ENCODE measurements around the gene PCYT2. TPM values are rescaled to one million over a fixed set of nuclear protein-coding genes. Genes with fewer than 3 reads are reported as not detected.

PCYT2 gene
- total RNA-seq, 1 experiment from 2014 or later: 31.4 TPM

DNA sequence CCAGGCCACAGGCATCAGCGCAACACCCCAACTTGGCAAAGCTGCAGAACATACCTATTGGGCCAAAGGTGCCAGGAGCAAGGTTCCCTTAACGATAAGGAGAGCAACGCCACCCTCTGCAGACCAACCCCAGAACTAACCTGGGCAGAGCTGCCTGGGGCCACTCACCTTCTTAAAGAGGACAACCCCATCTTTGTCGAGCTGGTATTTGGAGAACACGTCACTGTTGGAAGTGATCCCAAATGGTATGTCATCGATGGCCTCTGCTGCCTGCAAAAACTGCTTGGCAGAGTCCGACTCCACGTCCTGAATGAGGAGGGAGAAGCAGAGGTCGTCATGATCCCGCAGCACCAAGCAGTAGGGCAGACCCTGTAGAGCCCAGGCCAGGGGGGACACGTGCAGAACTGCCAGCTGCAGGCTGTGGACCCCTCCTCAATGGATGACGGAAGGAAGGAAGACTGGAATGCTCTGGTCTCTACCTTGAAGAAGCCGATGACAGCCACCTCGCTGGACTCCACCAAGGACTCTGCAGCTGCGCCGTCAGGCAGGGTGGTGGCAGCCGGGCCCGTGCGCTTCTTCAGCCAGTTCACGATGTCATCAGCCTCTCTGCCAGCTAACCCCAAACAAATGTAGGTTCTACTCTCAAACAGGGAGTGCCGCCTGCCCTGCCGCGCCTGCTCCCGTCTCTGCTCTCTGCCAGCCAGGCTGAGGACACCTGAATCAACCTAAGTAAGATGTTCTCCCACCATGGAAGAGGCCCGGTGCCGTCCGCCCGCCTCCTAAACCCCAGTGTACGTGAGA, 56.0 kb downstream of the PCYT2 start:
- no peak for TF ChIP-seq JAZF1 (CRISPR knock-in tag; IDR thresholded peaks at IDR 0.05)
- Mint-ChIP-seq H3K36me3 (peaks cover 57% of the 10 kb centered on the region), H3K4me3 (no peak overlapping the region), H3K9me3 (no peaks in the 10 kb centered on the region), H3K4me1 (peaks cover 7% of the 10 kb centered on the region), H3K27me3 (ENCODE audit: low read depth) (no peaks in the 10 kb centered on the region), H3K27ac (no peak overlapping the region)
- ChIA-PET CTCF (interaction anchor here (0.5 to 1.5 kb wide), 12 partner anchors 12 to 167 kb away, joined by 3 to 6 read pairs (median 4); partner anchors contain the start of genes CENPX, MCRIP1 and MRPL12), POLR2A (interaction anchor here (0.6 kb wide), 1 partner anchor 129 kb away, joined by 3 read pairs; no protein-coding TSS in a partner anchor)
- DNase-seq (ENCODE audit: low spot score): no peak
- peak; percentile 66 for ATAC-seq

GRCh38 chr17:81852237-81852636, 59.0 kb downstream of the PCYT2 start:
- H3K36me3 Mint-ChIP-seq: peaks cover 47% of the 10 kb centered on the region
- no peaks in the 10 kb centered on the region for H3K27me3 Mint-ChIP-seq (ENCODE audit: low read depth)
- H3K4me1 Mint-ChIP-seq: no peaks in the 10 kb centered on the region
- TF ChIP-seq AFF4 (CRISPR knock-in tag; IDR thresholded peaks at IDR 0.05; ENCODE audit: borderline replicate concordance): no peak
- TF ChIP-seq FOXK1 (CRISPR knock-in tag; IDR thresholded peaks at IDR 0.05): no peak
- no peak for TF ChIP-seq CTCF (IDR thresholded peaks at IDR 0.05)
- no peak for TF ChIP-seq JUN (CRISPR knock-in tag; IDR thresholded peaks at IDR 0.05)
- TF ChIP-seq NFATC4 (CRISPR knock-in tag; IDR thresholded peaks at IDR 0.05): no peak
- TF ChIP-seq KAT7 (CRISPR knock-in tag; IDR thresholded peaks at IDR 0.05; ENCODE audit: borderline replicate concordance): no peak
- no peak for TF ChIP-seq ZNF425 (CRISPR knock-in tag; conservative IDR thresholded peaks at IDR 0.05)
- TF ChIP-seq, protein P1, sequence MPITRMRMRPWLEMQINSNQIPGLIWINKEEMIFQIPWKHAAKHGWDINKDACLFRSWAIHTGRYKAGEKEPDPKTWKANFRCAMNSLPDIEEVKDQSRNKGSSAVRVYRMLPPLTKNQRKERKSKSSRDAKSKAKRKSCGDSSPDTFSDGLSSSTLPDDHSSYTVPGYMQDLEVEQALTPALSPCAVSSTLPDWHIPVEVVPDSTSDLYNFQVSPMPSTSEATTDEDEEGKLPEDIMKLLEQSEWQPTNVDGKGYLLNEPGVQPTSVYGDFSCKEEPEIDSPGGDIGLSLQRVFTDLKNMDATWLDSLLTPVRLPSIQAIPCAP (CRISPR knock-in tag; IDR thresholded peaks at IDR 0.05): no peak
- TF ChIP-seq SP1 (CRISPR knock-in tag; conservative IDR thresholded peaks at IDR 0.05): no peak
- TF ChIP-seq, protein P2, sequence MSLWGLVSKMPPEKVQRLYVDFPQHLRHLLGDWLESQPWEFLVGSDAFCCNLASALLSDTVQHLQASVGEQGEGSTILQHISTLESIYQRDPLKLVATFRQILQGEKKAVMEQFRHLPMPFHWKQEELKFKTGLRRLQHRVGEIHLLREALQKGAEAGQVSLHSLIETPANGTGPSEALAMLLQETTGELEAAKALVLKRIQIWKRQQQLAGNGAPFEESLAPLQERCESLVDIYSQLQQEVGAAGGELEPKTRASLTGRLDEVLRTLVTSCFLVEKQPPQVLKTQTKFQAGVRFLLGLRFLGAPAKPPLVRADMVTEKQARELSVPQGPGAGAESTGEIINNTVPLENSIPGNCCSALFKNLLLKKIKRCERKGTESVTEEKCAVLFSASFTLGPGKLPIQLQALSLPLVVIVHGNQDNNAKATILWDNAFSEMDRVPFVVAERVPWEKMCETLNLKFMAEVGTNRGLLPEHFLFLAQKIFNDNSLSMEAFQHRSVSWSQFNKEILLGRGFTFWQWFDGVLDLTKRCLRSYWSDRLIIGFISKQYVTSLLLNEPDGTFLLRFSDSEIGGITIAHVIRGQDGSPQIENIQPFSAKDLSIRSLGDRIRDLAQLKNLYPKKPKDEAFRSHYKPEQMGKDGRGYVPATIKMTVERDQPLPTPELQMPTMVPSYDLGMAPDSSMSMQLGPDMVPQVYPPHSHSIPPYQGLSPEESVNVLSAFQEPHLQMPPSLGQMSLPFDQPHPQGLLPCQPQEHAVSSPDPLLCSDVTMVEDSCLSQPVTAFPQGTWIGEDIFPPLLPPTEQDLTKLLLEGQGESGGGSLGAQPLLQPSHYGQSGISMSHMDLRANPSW (CRISPR knock-in tag; conservative IDR thresholded peaks at IDR 0.05; ENCODE audit: low read depth): no peak
- no peak for TF ChIP-seq JAZF1 (CRISPR knock-in tag; IDR thresholded peaks at IDR 0.05)
- H3K27ac Mint-ChIP-seq: no peak overlapping the region
- no peak for DNase-seq (ENCODE audit: low spot score)
- H3K4me3 Mint-ChIP-seq: no peak overlapping the region
- ChIA-PET CTCF (no interaction called here), POLR2A (no interaction called here)
- ATAC-seq: no peak
- H3K9me3 Mint-ChIP-seq: no peaks in the 10 kb centered on the region
